Omental fat pad (tissue), 4 donors: ENCODE data around the gene SETDB2. TPM values are rescaled to one million over a fixed set of nuclear protein-coding genes. Genes with fewer than 3 reads are reported as not detected.

Source experiments
- ATAC-seq: fragments of 150-250 bp; one replicate; pipeline ENCODE4 v1.9.1; 2016; ENCODE audit warnings: mild to moderate bottlenecking, moderate library complexity; ENCODE audit not compliant: low FRiP score
- DNase-seq: peaks from one replicate; pipeline ENCODE4 v3.0.0-alpha.2; 2019; ENCODE audit warnings: low spot score
- CTCF ChIP-seq, 3 donors: fragments of 450-650 bp; IDR thresholded peaks; one replicate each; pipeline ENCODE4 v1.5.1; 2016 to 2017; ENCODE audit warnings: antibody characterized with exemption in 3 of 3, mild to moderate bottlenecking in 3 of 3, moderate library complexity in 2 of 3
- total RNA-seq, 4 donors: library from RNA; depleted of rRNA; stranded (reverse); fragments of >200 nt; gene quantifications; one replicate each; pipeline ENCODE4 v1.1.0, GENCODE V29; 2016

Gene SETDB2
- total RNA-seq, 4 donors from 2014 or later, result 5.6 to 9.6 (median 6.6) TPM

- DNase-seq (no peak), ATAC-seq (no peak)
- TF ChIP-seq CTCF (IDR thresholded peaks at IDR 0.05), result no peak
Observed at GRCh38 chr13:49428041-49428763, 15.9 kb upstream of the SETDB2 start.

GRCh38 chr13:49429121-49429520, 15.0 kb upstream of the SETDB2 start:
- ATAC-seq (no peak), DNase-seq (no peak)
- TF ChIP-seq CTCF (IDR thresholded peaks at IDR 0.05), result no peak

- TF ChIP-seq CTCF (IDR thresholded peaks at IDR 0.05), result no peak
- DNase-seq (no peak), ATAC-seq (peak; percentile 59)
Observed at GRCh38 chr13:49435992-49436391, 8.1 kb upstream of the SETDB2 start.

GRCh38 chr13:49436890-49437289, 7.2 kb upstream of the SETDB2 start:
- peak; percentile 50 for ATAC-seq
- DNase-seq, result no peak

GRCh38 chr13:49437705-49438104, 6.4 kb upstream of the SETDB2 start:
- ATAC-seq (no peak), DNase-seq (no peak)
- TF ChIP-seq CTCF (IDR thresholded peaks at IDR 0.05), result no peak

More at GRCh38 chr13:49436890-49437289, 7.2 kb upstream of the SETDB2 start:
- TF ChIP-seq CTCF (IDR thresholded peaks at IDR 0.05), result no peak

GRCh38 chr13:49439609-49440008, 4.5 kb upstream of the SETDB2 start:
- no peak for ATAC-seq
- DNase-seq, result no peak
- TF ChIP-seq CTCF (IDR thresholded peaks at IDR 0.05), result no peak

- TF ChIP-seq CTCF (IDR thresholded peaks at IDR 0.05), result no peak
- DNase-seq (no peak), ATAC-seq (no peak)
Observed at GRCh38 chr13:49441312-49441711, 2.8 kb upstream of the SETDB2 start.
